Measurements from ENCODE around the gene IQCM. TPM values are rescaled to one million over a fixed set of nuclear protein-coding genes. Genes with fewer than 3 reads are reported as not detected.

Gene IQCM
- total and polyA plus RNA-seq, 10 of the 15 experiments (the other 5 are each of a cell fraction or from before 2014, with no cell fraction given): not detected

DNA sequence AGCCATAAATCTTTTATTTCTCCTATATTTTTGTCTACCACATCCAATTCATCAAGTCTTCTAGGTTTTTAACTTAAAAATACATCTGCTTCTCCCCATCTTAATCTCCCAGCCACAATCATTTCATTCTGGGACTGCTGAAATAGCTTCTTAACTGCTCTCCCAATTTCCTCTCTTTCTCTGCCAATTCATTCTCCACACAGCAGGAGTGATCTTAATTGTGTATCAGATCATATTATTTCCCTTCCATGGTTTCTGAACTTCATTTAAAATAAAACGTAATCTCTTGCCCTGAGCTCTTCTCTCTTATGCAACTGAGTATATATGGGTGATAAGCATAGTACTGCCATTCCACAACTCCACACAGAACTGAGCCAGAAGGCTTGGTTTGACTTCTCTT is 69.4 kb downstream of the IQCM start:
- Histone ChIP-seq H3K36me3 (ENCODE audit: control insufficient read depth in 2 of 2, insufficient read depth in 2 of 2, low read length in 1 of 2) (no peaks in the 10 kb centered on the region), H3K79me2 (ENCODE audit: control insufficient read depth, insufficient read depth, low read length) (no peaks in the 10 kb centered on the region), H3K27me3 (replicated peaks in 1 of 2; ENCODE audit: control insufficient read depth in 2 of 2, insufficient read depth in 2 of 2, low read length in 1 of 2) (no peaks in the 10 kb centered on the region), H3K4me2 (ENCODE audit: control insufficient read depth, insufficient read depth) (no peak overlapping the region), H2AFZ (ENCODE audit: control insufficient read depth, low read depth, low read length) (no peak overlapping the region), H4K20me1 (ENCODE audit: control insufficient read depth, insufficient read depth) (no peaks in the 10 kb centered on the region), H3K27ac (ENCODE audit: control insufficient read depth, insufficient read depth) (no peak overlapping the region), H3K9ac (ENCODE audit: control insufficient read depth, insufficient read depth, low read length) (no peak overlapping the region), H3K9me3 (replicated peaks; ENCODE audit: control insufficient read depth, insufficient read depth, low read length) (no peaks in the 10 kb centered on the region), H3K4me3 (no peak overlapping the region), H3K4me1 (ENCODE audit: control insufficient read depth, insufficient read depth, low read length) (no peaks in the 10 kb centered on the region)
- no peak for FAIRE-seq
- ChIA-PET SMC1A (ENCODE audit: uncharacterized antibody, unreplicated experiment) (no interaction called here), CTCF (no interaction called here), POLR2A (no interaction called here), RAD21 (ENCODE audit: unreplicated experiment) (no interaction called here)
- DNase-seq (ENCODE audit: low read depth, low spot score): no peak
- WGBS (ENCODE audit: insufficient coverage, insufficient replicate concordance, low lambda C conversion rate, missing lambda C conversion rate): 0% methylated on average over 1 of the region's 1 CpG
- in situ Hi-C loops (cut with MboI) (no loop called here), intact Hi-C loops (cut with micrococcal nuclease; ENCODE audit: unreplicated experiment) (no loop called here)
- ATAC-seq: no peak
- no TSS peak for BruUV-seq (replicated peaks)
- no peak for TF ChIP-seq FOXK2 (IDR thresholded peaks at IDR 0.05)
- no peak for TF ChIP-seq CREB1 (IDR thresholded peaks at IDR 0.05; ENCODE audit: low read depth)
- TF ChIP-seq, protein P1, sequence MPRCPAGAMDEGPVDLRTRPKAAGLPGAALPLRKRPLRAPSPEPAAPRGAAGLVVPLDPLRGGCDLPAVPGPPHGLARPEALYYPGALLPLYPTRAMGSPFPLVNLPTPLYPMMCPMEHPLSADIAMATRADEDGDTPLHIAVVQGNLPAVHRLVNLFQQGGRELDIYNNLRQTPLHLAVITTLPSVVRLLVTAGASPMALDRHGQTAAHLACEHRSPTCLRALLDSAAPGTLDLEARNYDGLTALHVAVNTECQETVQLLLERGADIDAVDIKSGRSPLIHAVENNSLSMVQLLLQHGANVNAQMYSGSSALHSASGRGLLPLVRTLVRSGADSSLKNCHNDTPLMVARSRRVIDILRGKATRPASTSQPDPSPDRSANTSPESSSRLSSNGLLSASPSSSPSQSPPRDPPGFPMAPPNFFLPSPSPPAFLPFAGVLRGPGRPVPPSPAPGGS (IDR thresholded peaks at IDR 0.05; ENCODE audit: borderline replicate concordance, insufficient read depth, low read depth, low read length, poor library complexity, severe bottlenecking): no peak
- TF ChIP-seq ZBED1 (IDR thresholded peaks at IDR 0.05; ENCODE audit: borderline replicate concordance): no peak
- no peak for TF ChIP-seq NFYB (IDR thresholded peaks at IDR 0.05; ENCODE audit: insufficient read depth, low read depth, low read length)
- TF ChIP-seq, protein P2, sequence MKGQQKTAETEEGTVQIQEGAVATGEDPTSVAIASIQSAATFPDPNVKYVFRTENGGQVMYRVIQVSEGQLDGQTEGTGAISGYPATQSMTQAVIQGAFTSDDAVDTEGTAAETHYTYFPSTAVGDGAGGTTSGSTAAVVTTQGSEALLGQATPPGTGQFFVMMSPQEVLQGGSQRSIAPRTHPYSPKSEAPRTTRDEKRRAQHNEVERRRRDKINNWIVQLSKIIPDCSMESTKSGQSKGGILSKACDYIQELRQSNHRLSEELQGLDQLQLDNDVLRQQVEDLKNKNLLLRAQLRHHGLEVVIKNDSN (IDR thresholded peaks at IDR 0.05; ENCODE audit: borderline replicate concordance, extremely low read length, insufficient read depth, low read depth, low read length): no peak
- TF ChIP-seq, protein P3, sequence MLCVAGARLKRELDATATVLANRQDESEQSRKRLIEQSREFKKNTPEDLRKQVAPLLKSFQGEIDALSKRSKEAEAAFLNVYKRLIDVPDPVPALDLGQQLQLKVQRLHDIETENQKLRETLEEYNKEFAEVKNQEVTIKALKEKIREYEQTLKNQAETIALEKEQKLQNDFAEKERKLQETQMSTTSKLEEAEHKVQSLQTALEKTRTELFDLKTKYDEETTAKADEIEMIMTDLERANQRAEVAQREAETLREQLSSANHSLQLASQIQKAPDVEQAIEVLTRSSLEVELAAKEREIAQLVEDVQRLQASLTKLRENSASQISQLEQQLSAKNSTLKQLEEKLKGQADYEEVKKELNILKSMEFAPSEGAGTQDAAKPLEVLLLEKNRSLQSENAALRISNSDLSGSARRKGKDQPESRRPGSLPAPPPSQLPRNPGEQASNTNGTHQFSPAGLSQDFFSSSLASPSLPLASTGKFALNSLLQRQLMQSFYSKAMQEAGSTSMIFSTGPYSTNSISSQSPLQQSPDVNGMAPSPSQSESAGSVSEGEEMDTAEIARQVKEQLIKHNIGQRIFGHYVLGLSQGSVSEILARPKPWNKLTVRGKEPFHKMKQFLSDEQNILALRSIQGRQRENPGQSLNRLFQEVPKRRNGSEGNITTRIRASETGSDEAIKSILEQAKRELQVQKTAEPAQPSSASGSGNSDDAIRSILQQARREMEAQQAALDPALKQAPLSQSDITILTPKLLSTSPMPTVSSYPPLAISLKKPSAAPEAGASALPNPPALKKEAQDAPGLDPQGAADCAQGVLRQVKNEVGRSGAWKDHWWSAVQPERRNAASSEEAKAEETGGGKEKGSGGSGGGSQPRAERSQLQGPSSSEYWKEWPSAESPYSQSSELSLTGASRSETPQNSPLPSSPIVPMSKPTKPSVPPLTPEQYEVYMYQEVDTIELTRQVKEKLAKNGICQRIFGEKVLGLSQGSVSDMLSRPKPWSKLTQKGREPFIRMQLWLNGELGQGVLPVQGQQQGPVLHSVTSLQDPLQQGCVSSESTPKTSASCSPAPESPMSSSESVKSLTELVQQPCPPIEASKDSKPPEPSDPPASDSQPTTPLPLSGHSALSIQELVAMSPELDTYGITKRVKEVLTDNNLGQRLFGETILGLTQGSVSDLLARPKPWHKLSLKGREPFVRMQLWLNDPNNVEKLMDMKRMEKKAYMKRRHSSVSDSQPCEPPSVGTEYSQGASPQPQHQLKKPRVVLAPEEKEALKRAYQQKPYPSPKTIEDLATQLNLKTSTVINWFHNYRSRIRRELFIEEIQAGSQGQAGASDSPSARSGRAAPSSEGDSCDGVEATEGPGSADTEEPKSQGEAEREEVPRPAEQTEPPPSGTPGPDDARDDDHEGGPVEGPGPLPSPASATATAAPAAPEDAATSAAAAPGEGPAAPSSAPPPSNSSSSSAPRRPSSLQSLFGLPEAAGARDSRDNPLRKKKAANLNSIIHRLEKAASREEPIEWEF (IDR thresholded peaks at IDR 0.05; ENCODE audit: insufficient replicate concordance, low read depth, low read length): no peak
- TF ChIP-seq, protein P4, sequence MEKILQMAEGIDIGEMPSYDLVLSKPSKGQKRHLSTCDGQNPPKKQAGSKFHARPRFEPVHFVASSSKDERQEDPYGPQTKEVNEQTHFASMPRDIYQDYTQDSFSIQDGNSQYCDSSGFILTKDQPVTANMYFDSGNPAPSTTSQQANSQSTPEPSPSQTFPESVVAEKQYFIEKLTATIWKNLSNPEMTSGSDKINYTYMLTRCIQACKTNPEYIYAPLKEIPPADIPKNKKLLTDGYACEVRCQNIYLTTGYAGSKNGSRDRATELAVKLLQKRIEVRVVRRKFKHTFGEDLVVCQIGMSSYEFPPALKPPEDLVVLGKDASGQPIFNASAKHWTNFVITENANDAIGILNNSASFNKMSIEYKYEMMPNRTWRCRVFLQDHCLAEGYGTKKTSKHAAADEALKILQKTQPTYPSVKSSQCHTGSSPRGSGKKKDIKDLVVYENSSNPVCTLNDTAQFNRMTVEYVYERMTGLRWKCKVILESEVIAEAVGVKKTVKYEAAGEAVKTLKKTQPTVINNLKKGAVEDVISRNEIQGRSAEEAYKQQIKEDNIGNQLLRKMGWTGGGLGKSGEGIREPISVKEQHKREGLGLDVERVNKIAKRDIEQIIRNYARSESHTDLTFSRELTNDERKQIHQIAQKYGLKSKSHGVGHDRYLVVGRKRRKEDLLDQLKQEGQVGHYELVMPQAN (conservative IDR thresholded peaks at IDR 0.05): no peak
- TF ChIP-seq IKZF1 (conservative IDR thresholded peaks at IDR 0.05): no peak
- TF ChIP-seq, protein P5, sequence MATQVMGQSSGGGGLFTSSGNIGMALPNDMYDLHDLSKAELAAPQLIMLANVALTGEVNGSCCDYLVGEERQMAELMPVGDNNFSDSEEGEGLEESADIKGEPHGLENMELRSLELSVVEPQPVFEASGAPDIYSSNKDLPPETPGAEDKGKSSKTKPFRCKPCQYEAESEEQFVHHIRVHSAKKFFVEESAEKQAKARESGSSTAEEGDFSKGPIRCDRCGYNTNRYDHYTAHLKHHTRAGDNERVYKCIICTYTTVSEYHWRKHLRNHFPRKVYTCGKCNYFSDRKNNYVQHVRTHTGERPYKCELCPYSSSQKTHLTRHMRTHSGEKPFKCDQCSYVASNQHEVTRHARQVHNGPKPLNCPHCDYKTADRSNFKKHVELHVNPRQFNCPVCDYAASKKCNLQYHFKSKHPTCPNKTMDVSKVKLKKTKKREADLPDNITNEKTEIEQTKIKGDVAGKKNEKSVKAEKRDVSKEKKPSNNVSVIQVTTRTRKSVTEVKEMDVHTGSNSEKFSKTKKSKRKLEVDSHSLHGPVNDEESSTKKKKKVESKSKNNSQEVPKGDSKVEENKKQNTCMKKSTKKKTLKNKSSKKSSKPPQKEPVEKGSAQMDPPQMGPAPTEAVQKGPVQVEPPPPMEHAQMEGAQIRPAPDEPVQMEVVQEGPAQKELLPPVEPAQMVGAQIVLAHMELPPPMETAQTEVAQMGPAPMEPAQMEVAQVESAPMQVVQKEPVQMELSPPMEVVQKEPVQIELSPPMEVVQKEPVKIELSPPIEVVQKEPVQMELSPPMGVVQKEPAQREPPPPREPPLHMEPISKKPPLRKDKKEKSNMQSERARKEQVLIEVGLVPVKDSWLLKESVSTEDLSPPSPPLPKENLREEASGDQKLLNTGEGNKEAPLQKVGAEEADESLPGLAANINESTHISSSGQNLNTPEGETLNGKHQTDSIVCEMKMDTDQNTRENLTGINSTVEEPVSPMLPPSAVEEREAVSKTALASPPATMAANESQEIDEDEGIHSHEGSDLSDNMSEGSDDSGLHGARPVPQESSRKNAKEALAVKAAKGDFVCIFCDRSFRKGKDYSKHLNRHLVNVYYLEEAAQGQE (IDR thresholded peaks at IDR 0.05; ENCODE audit: low read depth, low read length): no peak
